Keratinocyte (primary cell): Measurements from ENCODE around the gene ZBTB43. TPM values are rescaled to one million over a fixed set of nuclear protein-coding genes. Genes with fewer than 3 reads are reported as not detected.
A peak's percentile ranks its signal among the peaks of the same experiment; 100 is the strongest.

Experiments
- DNase-seq: peaks from one replicate; pipeline ENCODE4 v3.0.0-alpha.2; 2011; ENCODE audit warnings: low read depth, missing footprints, low spot score
- FAIRE-seq: peaks from 2 replicates; lab custom pipeline; 2011; peaks lifted over from hg19 to GRCh38; lab: Jason Lieb, UNC
- H2AFZ ChIP-seq: 2 replicates; pipeline ENCODE4 v1.6.0; 2012; ENCODE audit warnings: low read length, control low read depth, inconsistent platforms; ENCODE audit not compliant: control insufficient read depth
- H3K27ac ChIP-seq: 2 replicates; pipeline ENCODE4 v1.5.1; 2011; ENCODE audit warnings: low read length; ENCODE audit not compliant: control insufficient read depth, insufficient read depth
- H3K27me3 ChIP-seq: 3 replicates; pipeline ENCODE4 v1.6.0; 2011; ENCODE audit warnings: low read length; ENCODE audit not compliant: control insufficient read depth, insufficient read depth; ENCODE audit errors: extremely low read depth
- H3K36me3 ChIP-seq, 2 experiments: 2 replicates in 1 of 2; 3 replicates in 1 of 2; pipeline ENCODE4 v1.5.1; 2011; ENCODE audit warnings: low read length in 2 of 2, mild to moderate bottlenecking in 1 of 2; ENCODE audit not compliant: control insufficient read depth in 2 of 2, insufficient read depth in 2 of 2; ENCODE audit errors: extremely low read depth in 1 of 2
- H3K4me1 ChIP-seq: 3 replicates; pipeline ENCODE4 v1.5.1; 2011; ENCODE audit warnings: low read length; ENCODE audit not compliant: control insufficient read depth, insufficient read depth; ENCODE audit errors: extremely low read depth
- H3K4me2 ChIP-seq: 3 replicates; pipeline ENCODE4 v1.6.0; 2011; ENCODE audit warnings: low read depth, low read length; ENCODE audit not compliant: control insufficient read depth, insufficient read depth; ENCODE audit errors: extremely low read depth
- H3K4me3 ChIP-seq, 3 experiments: fragments of 200-600 bp in 1 of 3; sonication (generic) in 1 of 3; 2 replicates in 2 of 3; 3 replicates in 1 of 3; pipeline ENCODE4 v1.5.1; 2011 to 2016; ENCODE audit warnings: low read length in 3 of 3, mild to moderate bottlenecking in 3 of 3, control low read depth in 2 of 3, inconsistent platforms in 1 of 3, low read depth in 1 of 3, mixed read lengths in 1 of 3, mixed run types in 1 of 3, moderate library complexity in 1 of 3; ENCODE audit not compliant: control insufficient read depth in 2 of 3, insufficient read depth in 2 of 3; ENCODE audit errors: extremely low read depth in 1 of 3
- H3K79me2 ChIP-seq: 2 replicates; pipeline ENCODE4 v1.6.0; 2012; ENCODE audit warnings: low read length; ENCODE audit not compliant: control insufficient read depth, insufficient read depth
- H3K9ac ChIP-seq: 3 replicates; pipeline ENCODE4 v1.6.0; 2011; ENCODE audit warnings: low read length; ENCODE audit not compliant: control insufficient read depth, insufficient read depth; ENCODE audit errors: extremely low read depth
- H3K9me1 ChIP-seq: 3 replicates; pipeline ENCODE4 v1.6.0; 2011; ENCODE audit warnings: low read length; ENCODE audit not compliant: control insufficient read depth, insufficient read depth; ENCODE audit errors: extremely low read depth
- H3K9me3 ChIP-seq: 2 replicates; pipeline ENCODE4 v1.5.1; 2012; ENCODE audit warnings: low read depth, low read length; ENCODE audit not compliant: control insufficient read depth
- H4K20me1 ChIP-seq: 3 replicates; pipeline ENCODE4 v1.6.0; 2011; ENCODE audit warnings: low read length; ENCODE audit not compliant: control insufficient read depth, insufficient read depth; ENCODE audit errors: extremely low read depth
- CTCF ChIP-seq, 3 experiments: IDR thresholded peaks in 1 of 3; conservative IDR thresholded peaks in 1 of 3; optimal IDR thresholded peaks in 1 of 3; 2 replicates in 2 of 3; 3 replicates in 1 of 3; pipeline versions ENCODE3 to v1.5.1; 2011; ENCODE audit warnings: low read length in 3 of 3, mild to moderate bottlenecking in 3 of 3, moderate library complexity in 2 of 3, control low read depth in 1 of 3, inconsistent platforms in 1 of 3; ENCODE audit not compliant: insufficient read depth in 2 of 3; ENCODE audit errors: extremely low read depth in 1 of 3
- EZH2 ChIP-seq: IDR thresholded peaks from one replicate; pipeline ENCODE4 v1.6.1; 2012; ENCODE audit warnings: inconsistent platforms, mild to moderate bottlenecking, low read length, moderate library complexity
- dilution Hi-C: fragments of 300-500 bp; cut with MboI; formaldehyde crosslinking; loops from one replicate; pipeline ENCODE4 v1.7.0; 2020; ENCODE audit warnings: low sequenced_read_pairs; ENCODE audit not compliant: extremely low pct_ligation_motif_present
- polyA plus RNA-seq, 5 experiments: library from polyadenylated mRNA; depleted of rRNA in 3 of 5; stranded (reverse) in 3 of 5; stranded (forward) in 1 of 5; unstranded in 1 of 5; fragments of >200 nt; gene quantifications; 1 replicate in 1 of 5; 2 replicates in 3 of 5; 3 replicates in 1 of 5; pipeline versions ENCODE4 v1.2.1 to v1.2.3, GENCODE V29; 2011 to 2012; ENCODE audit warnings: missing spikeins in 2 of 5, low read depth in 1 of 5, low replicate concordance in 1 of 5

Gene ZBTB43
- polyA plus RNA-seq, 1 donor (not counting 4 experiments of a cell fraction or from before 2014, with no cell fraction given), result 24.3 TPM

GRCh38 chr9:126793686-126794417, 11.0 kb upstream of the ZBTB43 start:
- peaks cover 35% of the 10 kb centered on the region for H3K4me1 ChIP-seq
- H3K27me3 ChIP-seq, result no peaks in the 10 kb centered on the region
- peak overlapping the region; percentile 11 to 63 (median 27) for H3K4me3 ChIP-seq
- H3K79me2 ChIP-seq, result no peaks in the 10 kb centered on the region
- DNase-seq (peak; percentile 78), FAIRE-seq (peak; percentile 98)
- H3K36me3 ChIP-seq, result no peaks in the 10 kb centered on the region
- dilution Hi-C loops, result no loop called here
- no peaks in the 10 kb centered on the region for H4K20me1 ChIP-seq
- TF ChIP-seq CTCF (optimal IDR thresholded peaks at IDR 0.05 in 1 of 3, IDR thresholded peaks at IDR 0.05 in 1 of 3, conservative IDR thresholded peaks at IDR 0.05 in 1 of 3; ENCODE audit: extremely low read depth in 1 of 3, insufficient read depth in 2 of 3, low read length in 3 of 3) (no peak), EZH2 (no peak)
- H3K9me1 ChIP-seq, result no peaks in the 10 kb centered on the region
- peak overlapping the region; percentile 94 for H3K27ac ChIP-seq
- H2AFZ ChIP-seq, result peak overlapping the region; percentile 62
- peak overlapping the region; percentile 81 for H3K9ac ChIP-seq
- H3K9me3 ChIP-seq, result no peaks in the 10 kb centered on the region
- peak overlapping the region; percentile 89 for H3K4me2 ChIP-seq

GRCh38 chr9:126794441-126794840, 10.4 kb upstream of the ZBTB43 start:
- peak overlapping the region; percentile 81 for H3K9ac ChIP-seq
- H3K27me3 ChIP-seq, result no peaks in the 10 kb centered on the region
- H3K4me3 ChIP-seq, result peak overlapping the region in 1 of 3 experiments; percentile 63
- FAIRE-seq (no peak), DNase-seq (no peak)
- H3K9me1 ChIP-seq, result no peaks in the 10 kb centered on the region
- H3K27ac ChIP-seq, result peak overlapping the region; percentile 94
- dilution Hi-C loops, result no loop called here
- peak overlapping the region; percentile 89 for H3K4me2 ChIP-seq
- peaks cover 33% of the 10 kb centered on the region for H3K4me1 ChIP-seq
- H2AFZ ChIP-seq, result no peak overlapping the region
- no peaks in the 10 kb centered on the region for H3K79me2 ChIP-seq
- H4K20me1 ChIP-seq, result no peaks in the 10 kb centered on the region
- H3K9me3 ChIP-seq, result no peaks in the 10 kb centered on the region
- TF ChIP-seq EZH2 (no peak), CTCF (optimal IDR thresholded peaks at IDR 0.05 in 1 of 3, IDR thresholded peaks at IDR 0.05 in 1 of 3, conservative IDR thresholded peaks at IDR 0.05 in 1 of 3; ENCODE audit: extremely low read depth in 1 of 3, insufficient read depth in 2 of 3, low read length in 3 of 3) (no peak)
- H3K36me3 ChIP-seq, result no peaks in the 10 kb centered on the region
